ENCODE results near the gene NCAN.

DNA sequence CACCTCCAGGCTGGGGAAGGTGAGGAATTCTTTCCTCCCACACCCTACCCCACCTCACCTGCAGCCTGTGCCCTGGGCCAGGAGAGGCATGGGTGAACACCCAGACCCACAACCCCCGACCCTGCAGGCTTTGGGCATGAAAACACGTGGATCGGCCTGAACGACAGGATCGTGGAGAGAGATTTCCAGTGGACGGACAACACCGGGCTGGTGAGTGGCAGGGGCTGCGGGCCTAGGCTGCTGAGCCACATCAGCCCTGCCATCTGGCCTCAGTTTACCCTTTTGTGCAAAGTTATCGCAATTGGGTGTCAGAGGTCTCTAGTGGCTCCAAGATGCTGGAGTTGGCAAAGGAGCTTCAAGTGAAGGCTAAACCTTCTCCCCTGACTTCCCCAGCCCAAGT lies 28.7 kb downstream of the NCAN start:
- TF ChIP-seq CTCF (IDR thresholded peaks at IDR 0.05) (no peak), POLR2A (IDR thresholded peaks at IDR 0.05) (no peak)
